Pons (tissue), 1 donor: ENCODE results near the gene FAM13C.
A peak's percentile ranks its signal among the peaks of the same experiment; 100 is the strongest.
"Not testable (repeated sequence)": the region's sequence is repeated elsewhere in the genome, so short reads cannot be mapped to it uniquely, and the experiment has no call there.

ENCODE experiments used
- DNase-seq: peaks from one replicate; pipeline ENCODE4 v3.0.0-alpha.2; 2016; ENCODE audit warnings: low spot score

Gene FAM13C

DNA sequence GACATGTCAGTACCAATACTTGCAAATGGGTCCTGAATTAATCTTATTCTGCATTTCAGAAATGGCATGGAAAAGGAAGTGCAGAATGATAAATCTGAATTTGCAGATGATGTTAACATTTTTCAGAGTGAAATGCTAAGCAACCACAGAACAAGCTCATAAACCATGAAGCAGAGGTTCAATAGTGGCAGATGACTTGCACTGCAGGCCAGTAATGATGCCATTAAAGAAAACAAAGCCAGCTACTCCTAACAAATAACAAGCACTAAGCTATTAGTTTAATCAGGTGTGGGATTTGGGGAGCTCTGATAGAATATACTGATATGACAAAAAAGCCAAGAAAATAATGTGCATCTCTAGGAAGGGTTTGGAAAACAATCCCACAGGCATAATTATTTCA is 85.4 kb downstream of the FAM13C start:
- peak; percentile 49 for DNase-seq

DNA sequence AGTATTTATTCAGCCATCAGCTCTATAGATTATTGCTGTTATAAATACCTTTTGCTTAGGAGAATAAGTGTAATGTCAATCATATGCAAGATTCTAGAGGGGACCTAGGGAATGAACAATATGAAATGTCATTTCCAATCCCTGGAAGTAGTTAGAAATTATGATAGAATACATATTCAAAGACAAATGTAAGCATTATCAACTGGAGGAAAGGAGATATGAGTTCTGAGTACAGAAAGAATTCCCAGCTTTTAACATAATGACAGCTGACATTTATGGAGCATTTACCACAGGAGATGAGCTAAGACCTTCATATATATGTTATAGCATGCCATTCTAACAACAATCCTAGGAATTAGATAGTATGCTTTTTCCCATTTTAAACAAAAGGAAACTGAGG is 86.2 kb downstream of the FAM13C start:
- no peak for DNase-seq

DNA sequence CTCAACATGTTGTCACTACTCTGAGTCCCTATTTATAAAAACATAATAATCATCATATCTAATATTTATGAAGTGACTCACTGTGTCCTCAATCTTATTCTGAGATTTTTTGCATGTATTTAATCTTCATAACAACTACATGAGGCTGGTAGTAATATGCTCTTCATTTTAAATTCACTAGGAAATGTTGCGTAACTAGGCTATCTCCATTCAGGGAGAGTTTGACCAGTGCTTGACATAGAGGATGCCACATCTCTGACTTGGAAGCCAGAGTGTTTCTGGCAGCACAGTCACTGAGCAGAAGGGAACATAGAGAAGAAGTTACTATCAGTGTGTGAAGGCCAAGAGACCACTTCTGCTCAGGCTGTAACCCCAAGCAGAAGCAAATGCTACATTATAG is 88.9 kb downstream of the FAM13C start:
- peak; percentile 44 for DNase-seq

DNA sequence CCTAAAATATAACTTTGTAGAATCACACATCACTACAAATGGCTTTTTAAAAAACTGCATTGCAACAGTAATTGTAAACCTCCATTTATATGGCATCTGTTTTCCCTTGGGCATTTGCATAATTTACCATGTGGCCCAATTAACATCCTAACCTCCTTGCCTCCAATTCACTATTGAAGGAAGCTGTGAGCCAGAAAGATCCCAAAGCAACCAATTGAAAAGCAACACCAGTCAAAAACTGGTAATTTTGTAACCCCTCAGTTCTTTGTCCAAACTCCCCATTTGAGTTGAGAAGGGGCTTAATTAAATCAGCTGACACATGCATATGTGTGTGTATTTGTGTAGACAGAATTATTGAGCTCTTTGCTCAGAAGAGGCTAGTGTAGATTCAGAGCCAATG is 90.3 kb downstream of the FAM13C start:
- peak; percentile 39 for DNase-seq

DNA sequence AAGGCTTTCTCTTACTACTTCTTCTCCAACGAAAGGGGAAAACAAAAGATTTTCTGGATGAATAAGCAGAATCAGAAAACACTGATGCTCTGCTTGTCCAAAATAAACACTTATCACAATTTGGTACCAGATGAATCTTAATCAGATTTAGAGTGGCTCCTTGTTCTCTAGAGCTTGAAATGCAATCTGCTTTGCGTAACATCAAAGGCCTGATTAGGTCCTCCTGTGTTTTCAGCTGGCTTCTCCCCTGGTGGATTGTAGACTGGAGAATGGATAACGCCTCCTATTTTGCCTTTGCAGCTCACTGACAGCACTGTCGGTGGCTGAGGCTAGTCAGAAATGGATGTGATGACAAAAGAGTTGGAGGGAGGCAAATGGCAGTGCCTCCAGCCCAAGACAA is 91.2 kb downstream of the FAM13C start:
- peak; percentile 37 for DNase-seq

DNA sequence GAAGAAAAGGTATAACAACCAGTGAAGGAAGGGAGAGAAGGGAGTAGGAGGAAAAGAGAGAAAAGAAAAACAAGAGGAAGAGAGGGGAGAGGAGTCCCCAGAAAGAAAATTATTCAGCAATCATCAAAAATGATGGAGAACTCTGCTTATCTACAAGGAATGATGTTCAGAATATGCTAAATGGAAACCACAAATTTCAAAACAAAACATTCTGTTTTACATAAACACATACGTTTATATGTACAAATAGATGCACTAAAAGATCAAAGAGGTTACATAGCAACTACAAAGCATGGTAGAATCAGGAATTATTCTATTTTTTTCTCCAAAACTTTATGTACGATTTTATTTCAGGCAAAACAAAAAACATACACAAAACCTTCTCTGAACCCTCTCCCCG is 91.9 kb downstream of the FAM13C start:
- DNase-seq: no peak

DNA sequence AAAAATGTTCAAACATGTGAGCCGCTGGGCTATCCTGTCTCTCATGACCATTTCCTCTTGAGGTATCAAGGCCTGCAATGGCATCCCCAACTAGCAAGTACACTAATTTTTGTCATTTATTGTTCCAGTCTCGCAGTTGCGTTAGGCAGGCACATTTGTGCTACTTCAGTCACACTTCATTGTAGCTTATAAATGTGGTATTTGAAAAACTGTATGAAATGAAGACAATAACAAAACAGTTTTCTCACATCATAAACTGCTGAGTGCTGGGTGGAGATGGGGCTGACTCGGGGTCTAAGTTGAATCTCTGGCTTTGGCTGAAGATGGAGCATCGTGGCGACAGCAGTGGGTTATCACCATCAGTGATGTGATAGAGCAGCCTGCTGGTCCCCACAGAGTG is 92.7 kb downstream of the FAM13C start:
- no peak for DNase-seq

DNA sequence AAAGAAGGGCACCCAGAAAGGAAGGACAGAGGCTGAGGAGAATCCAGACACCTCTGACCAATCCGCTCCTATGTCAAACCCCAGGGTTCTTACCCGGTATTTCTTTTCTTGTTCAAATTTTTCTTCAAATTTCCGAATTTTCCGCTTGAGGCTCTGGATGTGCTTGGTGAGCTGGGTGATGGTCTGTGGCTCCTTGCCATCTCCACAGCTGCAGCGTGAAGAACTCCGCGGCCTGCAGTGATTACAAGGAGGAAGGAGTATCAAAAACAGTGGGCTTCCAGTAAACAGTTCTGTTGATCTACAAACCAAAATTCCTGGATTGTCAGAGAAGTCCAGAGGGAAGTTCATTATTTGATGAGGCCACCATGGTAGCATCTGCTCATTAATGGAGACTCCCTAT is 93.9 kb downstream of the FAM13C start:
- DNase-seq: no peak

DNA sequence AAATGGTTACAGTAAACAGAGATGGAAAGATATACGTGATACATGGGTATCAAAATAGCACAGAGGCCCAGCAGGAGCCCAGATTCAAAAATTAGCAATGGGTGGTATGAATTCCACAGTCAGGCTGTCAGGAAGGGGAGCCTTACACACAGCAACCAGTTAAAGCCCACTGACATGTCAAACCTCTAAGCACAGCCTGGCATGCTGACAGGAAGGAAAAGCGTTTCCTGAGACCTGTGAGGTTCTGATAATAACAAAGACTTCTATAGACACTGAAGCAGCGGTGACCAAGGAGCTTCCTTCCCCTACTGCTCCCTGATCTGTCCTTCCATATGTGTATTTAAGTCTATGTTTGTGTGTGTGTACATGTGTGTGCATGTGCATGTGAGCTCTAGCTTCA is 96.0 kb downstream of the FAM13C start:
- DNase-seq: no peak

DNA sequence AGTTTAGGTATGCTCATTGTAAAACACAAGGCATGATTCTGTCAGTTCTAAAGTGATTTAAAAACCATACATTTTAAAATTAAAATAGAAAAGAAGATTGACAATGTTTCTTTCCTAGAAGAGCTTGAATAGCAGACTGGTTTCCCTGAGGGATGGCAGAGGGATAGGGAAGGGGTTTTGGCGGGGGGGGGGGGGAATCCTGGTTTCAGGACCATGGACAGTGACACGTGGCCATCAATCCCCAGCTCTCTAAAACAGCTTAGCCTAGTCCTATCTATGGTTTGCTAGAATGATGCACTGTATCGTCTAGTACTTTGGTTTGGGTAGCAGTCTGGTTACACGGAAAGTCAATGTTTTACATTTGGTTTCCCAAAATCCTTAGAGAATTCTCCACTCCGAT is 97.2 kb downstream of the FAM13C start:
- no peak for DNase-seq

DNA sequence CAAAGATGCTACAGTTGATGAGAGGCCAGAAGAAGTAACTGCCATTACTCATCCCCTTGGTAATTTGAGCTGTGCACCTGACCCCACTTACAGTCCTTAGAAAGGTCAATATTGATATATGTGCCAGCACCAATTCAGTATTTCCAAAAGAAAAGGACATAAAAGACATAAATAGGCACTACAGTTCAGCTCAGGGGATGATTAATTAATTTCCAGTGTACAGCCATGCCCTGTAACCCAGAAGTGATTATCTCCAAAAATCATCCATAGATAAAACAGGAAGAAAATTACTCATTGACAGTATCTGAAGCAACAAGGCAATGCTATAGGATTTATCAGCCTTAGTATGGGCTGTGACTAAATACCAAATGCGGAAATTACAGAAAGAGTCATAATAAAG is 103.5 kb downstream of the FAM13C start:
- no peak for DNase-seq

DNA sequence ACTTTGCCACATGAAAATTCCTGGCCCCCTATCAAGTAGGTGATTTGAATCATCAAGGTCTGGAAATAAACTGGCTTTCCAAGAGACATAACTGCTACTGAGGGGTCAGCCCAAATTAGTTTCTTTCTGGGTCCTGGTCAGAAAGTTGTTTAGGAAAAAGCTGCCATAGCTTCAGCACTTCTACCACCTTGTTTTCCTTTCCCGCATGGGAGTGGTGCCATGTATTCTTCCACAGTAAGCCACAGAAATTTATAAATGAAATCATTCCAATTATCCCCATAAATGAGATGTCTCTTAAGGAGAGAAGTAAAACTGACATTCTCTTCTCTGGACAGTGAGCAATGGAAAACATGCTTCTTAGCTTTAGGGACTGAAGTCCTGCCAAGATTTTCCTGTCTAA is 105.1 kb downstream of the FAM13C start:
- no peak for DNase-seq

DNA sequence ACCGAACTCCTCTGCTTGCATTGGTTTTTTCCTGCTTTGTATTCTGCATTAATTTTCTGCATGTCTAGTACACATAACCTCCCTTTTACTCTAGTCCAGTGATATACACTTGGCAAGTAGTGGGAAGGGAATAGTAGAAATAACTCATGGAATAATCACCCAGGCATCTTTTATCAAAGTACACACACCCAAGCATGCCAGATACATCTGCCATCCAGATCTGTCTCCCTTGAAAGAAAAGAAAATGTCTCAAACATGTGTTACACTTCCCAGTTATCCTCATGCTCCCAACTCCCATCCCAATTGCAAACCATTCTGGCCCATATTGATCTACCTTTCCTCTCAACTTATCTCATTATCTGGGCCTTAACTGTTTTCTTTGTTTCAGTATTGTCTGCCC is 106.9 kb downstream of the FAM13C start:
- no peak for DNase-seq

DNA sequence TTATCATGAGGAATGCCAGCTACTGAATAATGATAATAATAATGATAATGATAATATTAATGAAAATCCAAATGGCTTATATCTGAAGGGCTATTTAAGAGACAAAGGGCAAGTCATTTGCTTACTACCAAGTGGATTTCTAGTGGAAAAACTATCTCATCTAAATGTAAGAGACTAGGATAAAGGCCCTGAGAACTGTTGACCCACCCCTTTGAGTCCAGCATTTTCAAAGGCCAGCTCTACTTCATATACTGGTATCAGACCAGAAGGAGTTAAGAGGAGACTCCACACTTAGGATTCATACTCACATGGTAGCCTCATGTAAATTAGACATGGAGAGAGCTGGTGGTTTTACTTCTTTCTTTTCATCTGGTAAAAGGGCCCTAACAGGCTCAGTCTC is 109.9 kb downstream of the FAM13C start:
- no peak for DNase-seq

DNA sequence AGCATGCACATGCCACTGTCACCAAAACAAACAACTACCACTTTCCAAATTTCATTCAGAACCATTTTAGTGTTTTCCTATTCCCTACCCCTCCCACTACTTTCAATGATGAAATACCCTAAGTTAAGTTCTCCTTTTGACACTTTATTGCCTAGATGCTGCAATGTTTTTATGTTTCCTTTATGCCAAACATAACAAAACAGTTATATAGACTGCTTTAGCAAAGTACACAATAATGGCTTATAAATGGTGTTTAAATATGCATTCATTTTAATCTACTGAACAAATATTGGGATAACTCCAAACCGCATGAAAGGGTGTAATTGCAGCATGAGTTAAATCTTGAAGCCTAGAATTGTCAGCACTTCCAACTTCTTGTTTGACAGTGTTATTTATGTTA is 116.7 kb downstream of the FAM13C start:
- no peak for DNase-seq

DNA sequence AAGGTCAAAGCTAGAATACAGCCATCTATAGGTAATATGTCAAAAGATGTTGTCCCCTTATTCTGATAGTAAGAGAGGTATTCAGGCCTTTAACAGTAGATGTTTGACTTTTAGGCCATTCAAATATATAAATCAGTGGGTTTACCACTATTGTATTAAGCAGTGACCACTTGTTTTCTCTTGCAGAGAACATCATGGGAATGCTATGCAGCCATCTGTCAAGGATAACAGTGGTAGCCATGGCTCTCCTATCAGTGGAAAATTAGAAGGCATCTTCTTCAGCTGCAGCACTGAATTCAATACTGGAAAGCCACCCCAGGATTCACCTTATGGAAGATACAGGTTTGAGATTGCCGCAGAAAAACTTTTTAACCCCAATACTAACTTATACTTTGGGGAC is 117.5 kb downstream of the FAM13C start:
- DNase-seq: no peak

DNA sequence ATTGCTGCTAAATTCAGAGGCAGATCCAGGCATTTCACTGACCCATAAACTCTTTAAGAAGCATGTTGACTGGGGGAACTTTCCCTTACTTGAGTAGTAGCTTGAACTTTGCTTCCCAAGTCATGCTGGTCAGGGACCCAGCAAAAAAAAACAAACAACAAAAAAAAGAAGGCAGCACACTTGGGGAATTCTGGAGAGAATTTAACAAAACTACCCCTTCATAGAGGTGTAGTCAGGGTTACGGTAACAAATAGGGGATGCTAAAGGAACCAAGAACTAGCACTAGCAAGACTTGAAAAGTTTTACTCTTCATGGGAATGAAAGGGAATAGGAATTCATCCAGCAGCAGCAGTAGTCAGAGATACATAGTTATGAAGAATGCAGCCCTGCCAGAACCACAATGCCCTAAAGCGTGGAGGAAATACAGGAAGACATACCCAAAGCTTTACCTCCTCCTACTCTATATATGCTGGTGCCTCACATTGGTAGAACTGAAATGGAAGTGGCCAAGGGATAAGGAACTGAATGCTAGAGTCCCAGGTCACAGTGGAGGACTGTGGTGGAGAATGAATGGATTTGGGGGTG is 118.6 kb downstream of the FAM13C start:
- no peak for DNase-seq

DNA sequence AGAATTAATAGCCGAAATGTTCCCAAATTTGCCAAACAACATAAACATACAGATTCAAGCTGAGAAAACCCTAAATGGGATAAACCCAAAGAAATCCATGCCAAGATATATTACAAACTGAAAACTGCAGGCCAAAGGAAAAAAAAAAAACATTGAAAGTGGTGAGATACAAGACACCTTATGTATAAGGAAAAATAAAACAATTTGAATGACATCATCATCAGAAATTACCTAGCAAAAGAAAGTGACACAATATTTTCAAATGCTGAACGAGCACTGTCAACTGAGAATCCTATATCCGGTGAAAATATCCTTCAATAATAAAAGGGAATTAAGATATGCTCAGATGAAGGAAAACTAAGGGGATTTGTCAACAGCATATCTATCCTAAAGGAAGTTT is 119.4 kb downstream of the FAM13C start:
- DNase-seq: no peak

DNA sequence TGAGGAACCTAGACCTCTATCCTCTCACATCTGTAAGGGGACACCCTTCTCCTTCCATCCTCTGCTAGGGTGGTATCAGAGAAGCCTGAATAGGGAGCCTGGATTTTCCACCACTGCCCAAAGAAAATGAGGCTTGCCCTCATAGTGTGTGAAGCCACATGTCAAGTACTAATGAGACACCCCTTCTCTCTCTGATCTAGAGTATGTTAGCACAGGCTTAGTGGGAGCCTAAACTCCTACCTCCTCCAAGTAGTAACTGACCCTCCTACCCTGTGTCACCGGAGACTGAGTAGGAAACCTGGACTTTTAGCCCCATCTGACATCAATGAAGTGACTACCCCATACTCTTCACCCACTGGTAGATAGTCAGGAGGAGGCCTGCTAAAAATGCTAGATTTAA is 120.3 kb downstream of the FAM13C start:
- no peak for DNase-seq

DNA sequence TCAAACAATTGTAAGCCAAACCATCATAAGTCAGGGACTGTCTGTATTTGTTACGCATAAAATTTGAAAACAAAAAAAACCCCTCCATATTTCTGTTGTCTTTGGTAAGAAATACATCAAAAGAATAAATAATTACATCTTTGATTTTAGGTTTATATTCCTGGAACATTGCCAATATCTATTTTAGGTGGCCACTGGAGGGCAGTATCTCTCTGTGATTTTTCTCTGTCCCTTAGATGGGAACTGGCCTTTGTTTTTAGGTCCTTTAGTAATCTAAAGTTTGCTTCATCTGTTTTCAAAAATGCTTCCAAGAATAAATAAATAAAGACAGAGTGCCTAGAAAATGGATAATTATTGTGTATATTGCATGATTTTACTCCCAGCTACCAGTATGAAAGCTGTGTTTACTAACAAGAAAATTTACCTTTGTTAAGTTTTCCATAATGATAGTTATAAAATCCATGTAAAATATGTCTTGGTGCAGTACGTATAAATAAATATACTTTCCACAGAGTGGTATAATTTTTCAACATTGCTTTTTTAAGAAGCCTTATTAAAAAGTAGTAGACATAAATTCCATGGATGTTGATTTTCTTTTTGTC is 121.7 kb downstream of the FAM13C start:
- peak; percentile 80 for DNase-seq

DNA sequence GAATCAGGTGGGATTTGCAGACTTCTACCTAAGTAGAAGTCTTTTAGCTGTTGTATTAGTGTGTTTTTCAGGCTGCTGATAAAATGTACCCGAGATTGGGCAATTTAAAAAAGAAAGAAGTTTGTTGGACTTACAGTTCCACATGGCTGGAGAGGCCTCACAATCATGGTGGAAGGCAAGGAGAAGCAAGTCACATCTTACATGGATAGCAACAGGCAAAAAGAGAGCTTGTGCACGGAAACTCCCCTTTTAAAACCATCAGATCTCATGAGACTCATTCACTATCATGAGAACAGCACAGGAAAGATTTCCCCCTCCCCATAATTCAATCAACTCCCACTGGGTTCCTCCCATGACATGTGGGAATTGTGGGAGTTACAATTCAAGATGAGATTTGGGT is 123.2 kb downstream of the FAM13C start:
- DNase-seq: not testable (repeated sequence)

DNA sequence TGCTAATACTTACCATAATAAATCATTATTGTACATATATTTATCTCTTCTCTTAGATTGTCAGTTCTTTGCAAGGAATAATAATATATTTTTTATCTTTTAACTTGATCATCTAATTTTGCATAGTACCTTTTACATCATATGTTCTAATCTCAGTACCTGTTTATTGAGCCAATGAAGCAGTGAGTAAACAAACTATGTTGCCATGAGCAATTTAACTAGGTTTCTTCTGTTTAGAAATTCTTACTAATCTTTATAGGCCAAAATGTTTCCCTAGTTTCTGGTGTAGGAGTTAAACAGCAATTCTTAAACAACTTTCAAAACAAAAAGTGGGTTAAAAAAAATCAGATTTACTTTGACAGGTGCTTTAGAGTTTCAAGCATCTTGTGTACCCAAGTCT is 124.6 kb downstream of the FAM13C start:
- no peak for DNase-seq

DNA sequence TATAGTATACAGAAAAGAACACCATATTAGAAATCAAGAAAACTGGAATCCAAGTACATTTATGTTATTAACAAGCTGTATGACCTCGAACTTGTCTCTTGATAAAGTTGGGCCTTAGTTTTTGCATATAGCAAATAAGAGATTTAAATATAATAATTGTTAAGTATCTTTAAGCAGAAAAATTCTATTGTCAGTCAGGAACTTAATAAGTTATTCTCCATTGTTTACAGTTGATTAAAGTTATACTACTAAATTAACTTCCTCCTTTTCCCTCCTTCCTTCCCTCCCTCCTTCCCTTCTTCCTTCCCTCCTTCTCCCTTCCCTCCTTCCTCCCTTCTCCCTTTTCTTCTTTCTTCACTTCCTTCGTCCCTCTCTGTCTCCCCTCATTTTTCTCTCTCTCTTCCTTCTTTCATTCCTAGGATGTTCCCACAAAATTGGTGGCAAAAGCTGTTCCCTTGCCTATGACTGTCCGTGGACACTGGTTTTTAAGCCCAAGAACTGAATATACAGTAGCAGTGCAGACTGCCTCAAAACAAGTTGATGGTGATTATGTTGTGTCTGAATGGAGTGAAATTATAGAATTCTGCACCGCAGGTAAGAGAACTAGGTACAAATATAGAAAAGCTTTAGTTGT is 126.2 kb downstream of the FAM13C start:
- DNase-seq: no peak

DNA sequence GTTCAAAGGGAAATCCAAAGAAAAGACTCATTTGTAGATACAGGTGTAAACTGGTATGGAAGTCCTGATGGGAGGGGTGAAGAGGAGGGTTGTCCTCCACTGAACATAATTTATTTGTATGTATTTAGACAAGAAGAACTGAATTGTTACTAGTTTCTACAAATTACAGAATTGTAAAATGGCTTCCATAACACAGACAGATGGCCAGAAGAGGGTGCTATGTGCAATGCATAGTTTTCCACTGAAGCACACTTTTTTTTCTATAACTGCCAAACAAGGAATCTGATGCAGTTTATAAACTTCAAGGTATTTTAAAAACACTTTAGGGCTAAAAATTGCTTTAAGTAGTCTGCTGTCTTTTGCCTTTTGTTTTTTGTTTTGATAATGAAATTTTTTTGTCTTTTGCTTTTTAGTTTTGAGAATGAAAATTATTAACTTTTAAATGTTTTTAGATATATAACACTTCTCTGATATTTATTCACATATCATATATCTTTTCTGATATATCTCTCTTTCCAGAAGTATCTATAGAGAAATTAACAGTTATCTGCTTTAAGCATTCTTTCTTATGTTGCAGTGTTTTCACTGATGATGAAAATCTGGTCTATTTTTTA is 127.4 kb downstream of the FAM13C start:
- DNase-seq: peak; percentile 69
